ENCODE measurements around the gene ANKRD1.
A peak's percentile ranks its signal among the peaks of the same experiment; 100 is the strongest.

The ANKRD1 gene

DNA sequence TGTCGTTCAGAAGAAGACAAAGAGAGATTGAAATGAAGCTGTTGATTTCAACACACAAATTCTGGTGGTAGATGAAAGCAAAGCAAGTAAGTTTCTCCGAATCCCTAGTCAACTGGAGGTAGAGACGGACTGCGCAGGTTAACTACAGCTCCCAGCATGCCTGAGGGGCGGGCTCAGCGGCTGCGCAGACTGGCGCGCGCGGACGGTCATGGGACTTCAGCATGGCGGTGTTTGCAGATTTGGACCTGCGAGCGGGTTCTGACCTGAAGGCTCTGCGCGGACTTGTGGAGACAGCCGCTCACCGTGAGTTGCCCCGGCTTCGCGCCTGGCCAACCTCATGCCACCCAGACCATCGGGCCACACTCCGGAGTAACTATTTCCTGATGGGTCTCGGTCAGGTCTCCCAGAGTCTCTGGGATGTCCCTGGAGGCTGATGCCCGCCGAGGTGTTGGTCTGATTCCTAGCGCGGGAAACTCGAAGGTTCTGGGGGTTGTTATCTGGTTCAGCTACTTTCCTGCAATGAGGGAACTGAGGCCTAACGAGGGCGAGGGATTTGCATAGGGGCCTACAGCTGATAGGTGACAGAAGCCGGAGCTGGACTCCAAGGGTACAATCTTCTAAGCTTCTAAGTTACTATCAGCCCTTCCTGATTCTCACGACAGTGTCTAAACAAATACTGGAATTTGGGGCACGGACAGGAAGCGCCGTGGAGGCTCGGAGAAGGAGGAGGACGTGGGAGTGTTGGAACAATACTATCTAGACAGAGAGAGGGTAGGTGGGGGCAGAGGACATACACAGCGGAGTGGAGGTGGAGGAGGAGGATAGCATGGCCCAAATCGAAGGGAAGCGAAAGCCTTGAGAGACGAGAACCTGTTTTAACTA is 48.9 kb downstream of the ANKRD1 start, which contains the start of gene RPP30:
Gene RPP30, plus strand, starts transcription at position 209 of the 882 bp plus-strand sequence. Its CDS starts 13 bp downstream, at position 222.
- peak; percentile 93 for DNase-seq (ENCODE audit: low read depth)
- Histone ChIP-seq H3K9me3 (ENCODE audit: control insufficient read depth, low read length) (peaks cover 14% of the 10 kb centered on the region), H3K27me3 (replicated peaks; ENCODE audit: control insufficient read depth, insufficient read depth, low read length) (peaks cover 15% of the 10 kb centered on the region), H3K4me3 (ENCODE audit: low read length) (peak within 1 kb of the TSS; percentile 94), H3K4me1 (ENCODE audit: control insufficient read depth, insufficient read depth, low read length) (peaks cover 7% of the 10 kb centered on the region), H3K9ac (ENCODE audit: low read length) (peak within 1 kb of the TSS; percentile 89), H3K36me3 (ENCODE audit: control insufficient read depth, insufficient read depth, low read length, severe bottlenecking) (peaks cover 16% of the 10 kb centered on the region)

DNA sequence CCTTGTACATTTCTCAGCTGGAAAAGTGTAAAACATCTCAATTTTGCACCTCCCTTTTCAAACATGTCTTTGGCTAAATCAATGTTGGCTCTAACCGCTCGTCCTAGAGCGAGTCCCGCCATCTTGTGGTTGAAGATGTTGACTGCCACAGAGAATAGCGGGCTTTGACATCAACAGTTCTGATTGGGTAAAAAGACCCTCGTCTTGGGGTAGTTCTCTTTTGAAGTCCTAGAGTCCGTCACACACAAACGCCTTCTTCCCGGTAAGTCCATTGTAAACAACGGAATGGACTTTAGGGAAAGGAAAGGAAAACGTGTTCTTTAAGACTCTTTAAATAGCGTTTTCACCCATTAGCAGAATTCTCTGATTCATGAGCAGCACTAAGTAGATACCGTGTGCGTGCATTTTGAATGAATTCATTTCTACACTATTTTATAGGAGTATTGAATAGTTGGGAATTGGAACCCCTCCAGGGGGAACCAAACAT is 49.6 kb downstream of the ANKRD1 start:
- peak overlapping the region; percentile 89 for H3K9ac ChIP-seq (ENCODE audit: low read length)
- H3K4me3 ChIP-seq (ENCODE audit: low read length): peak overlapping the region; percentile 94
- H3K9me3 ChIP-seq (ENCODE audit: control insufficient read depth, low read length): peaks cover 14% of the 10 kb centered on the region
- peaks cover 7% of the 10 kb centered on the region for H3K4me1 ChIP-seq (ENCODE audit: control insufficient read depth, insufficient read depth, low read length)
- H3K27me3 ChIP-seq (replicated peaks; ENCODE audit: control insufficient read depth, insufficient read depth, low read length): peaks cover 20% of the 10 kb centered on the region
- H3K36me3 ChIP-seq (ENCODE audit: control insufficient read depth, insufficient read depth, low read length, severe bottlenecking): peaks cover 10% of the 10 kb centered on the region
- DNase-seq (ENCODE audit: low read depth): peak; percentile 86

DNA sequence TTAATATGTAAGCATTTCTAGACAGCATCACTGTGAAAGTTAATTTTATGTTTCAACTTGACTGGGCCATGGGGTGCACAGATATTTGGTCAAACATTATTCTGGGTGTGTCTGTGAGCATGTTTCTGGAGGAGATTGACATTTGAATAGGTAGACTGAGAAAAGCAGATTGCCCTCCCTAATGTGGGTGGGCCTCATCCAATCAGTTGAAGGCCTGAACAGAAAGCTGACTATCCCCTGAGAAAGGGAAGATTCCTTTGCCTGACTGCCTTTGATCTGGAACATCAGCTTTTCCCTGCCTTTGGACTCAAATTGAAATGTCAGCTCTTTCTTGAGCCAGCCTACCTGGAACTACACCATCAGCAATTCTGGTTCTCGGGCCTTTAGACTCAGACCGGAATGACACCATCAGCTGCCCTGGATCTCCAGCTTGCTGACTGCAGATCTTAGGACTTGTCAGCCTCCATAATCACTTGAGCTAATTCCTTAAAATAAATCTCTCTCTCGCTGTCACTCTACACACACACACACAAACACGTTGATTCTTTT is 54.8 kb downstream of the ANKRD1 start:
- Histone ChIP-seq H3K4me1 (ENCODE audit: control insufficient read depth, insufficient read depth, low read length) (no peaks in the 10 kb centered on the region), H3K9me3 (ENCODE audit: control insufficient read depth, low read length) (peaks cover 14% of the 10 kb centered on the region), H3K4me3 (ENCODE audit: low read length) (no peak overlapping the region), H3K27me3 (replicated peaks; ENCODE audit: control insufficient read depth, insufficient read depth, low read length) (peaks cover 31% of the 10 kb centered on the region), H3K36me3 (ENCODE audit: control insufficient read depth, insufficient read depth, low read length, severe bottlenecking) (no peaks in the 10 kb centered on the region), H3K9ac (ENCODE audit: low read length) (no peak overlapping the region)
- no peak for DNase-seq (ENCODE audit: low read depth)

DNA sequence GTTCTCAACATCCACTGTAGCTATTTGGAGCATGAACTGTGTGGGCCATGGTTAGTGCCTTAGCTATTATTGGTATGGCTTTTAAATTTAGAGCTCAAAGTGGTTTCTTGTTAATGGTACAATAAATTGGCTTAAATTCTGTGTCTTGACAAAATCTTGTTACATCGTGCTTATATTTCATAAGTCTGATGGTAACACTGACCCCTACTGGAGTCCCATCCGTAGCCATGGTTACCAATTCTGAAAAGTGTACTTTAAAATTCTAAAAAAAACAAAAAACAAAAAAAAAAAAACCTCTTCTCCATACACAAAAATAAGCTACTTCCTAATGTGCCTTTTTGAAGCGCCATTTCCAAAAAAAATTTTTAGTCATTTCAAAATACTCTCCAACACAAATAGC is 55.5 kb downstream of the ANKRD1 start:
- Histone ChIP-seq H3K27me3 (replicated peaks; ENCODE audit: control insufficient read depth, insufficient read depth, low read length) (peaks cover 31% of the 10 kb centered on the region), H3K36me3 (ENCODE audit: control insufficient read depth, insufficient read depth, low read length, severe bottlenecking) (no peaks in the 10 kb centered on the region), H3K4me3 (ENCODE audit: low read length) (no peak overlapping the region), H3K4me1 (ENCODE audit: control insufficient read depth, insufficient read depth, low read length) (no peaks in the 10 kb centered on the region), H3K9ac (ENCODE audit: low read length) (no peak overlapping the region), H3K9me3 (ENCODE audit: control insufficient read depth, low read length) (peaks cover 14% of the 10 kb centered on the region)
- peak; percentile 82 for DNase-seq (ENCODE audit: low read depth)

DNA sequence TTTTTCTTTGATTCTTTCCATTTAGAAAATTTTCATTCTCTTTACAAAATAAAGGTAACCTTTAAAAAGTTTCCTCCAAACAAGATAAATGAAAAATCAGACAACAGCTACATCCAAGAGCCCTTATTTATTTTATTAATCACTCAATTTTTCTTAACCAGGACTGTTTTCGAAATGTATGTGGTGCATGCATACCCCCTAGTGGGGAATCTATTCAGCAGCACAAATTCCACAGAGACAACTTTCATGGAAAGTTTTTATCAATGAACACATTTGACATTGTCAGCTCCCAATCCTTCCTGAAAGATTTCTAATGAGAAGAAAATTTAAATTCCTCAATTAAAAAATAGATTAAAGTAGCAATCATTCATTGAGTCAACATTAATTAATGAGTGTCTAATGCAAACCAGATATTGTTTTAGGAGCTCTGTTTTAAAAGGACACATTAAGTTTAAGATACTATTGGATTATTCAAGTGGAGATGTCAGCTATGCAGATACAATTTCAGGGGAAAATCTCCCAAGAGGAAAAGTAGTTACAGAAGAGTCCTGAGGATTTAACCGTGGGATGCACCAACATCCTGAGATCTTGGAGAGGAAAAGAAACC is 57.9 kb downstream of the ANKRD1 start:
- H3K4me1 ChIP-seq (ENCODE audit: control insufficient read depth, insufficient read depth, low read length): no peaks in the 10 kb centered on the region
- H3K27me3 ChIP-seq (replicated peaks; ENCODE audit: control insufficient read depth, insufficient read depth, low read length): peaks cover 23% of the 10 kb centered on the region
- H3K9ac ChIP-seq (ENCODE audit: low read length): no peak overlapping the region
- H3K9me3 ChIP-seq (ENCODE audit: control insufficient read depth, low read length): no peaks in the 10 kb centered on the region
- DNase-seq (ENCODE audit: low read depth): peak; percentile 71
- H3K4me3 ChIP-seq (ENCODE audit: low read length): no peak overlapping the region
- no peaks in the 10 kb centered on the region for H3K36me3 ChIP-seq (ENCODE audit: control insufficient read depth, insufficient read depth, low read length, severe bottlenecking)
